ENCODE data around the gene EDAR.

GRCh38 chr2:109009920-109010610 lies 21.0 kb upstream of the EDAR start:
- TF ChIP-seq CTCF (conservative IDR thresholded peaks at IDR 0.05 in 1 of 2, IDR thresholded peaks at IDR 0.05 in 1 of 2; ENCODE audit: extremely low read depth in 1 of 2, insufficient read depth in 1 of 2, low read depth in 1 of 2, low read length in 2 of 2) (no peak), EZH2 (IDR thresholded peaks at IDR 0.05; ENCODE audit: borderline replicate concordance, low read length) (no peak)
